Breast epithelium (tissue), 4 donors: ENCODE measurements around the gene RILPL2. TPM values are rescaled to one million over a fixed set of nuclear protein-coding genes. Genes with fewer than 3 reads are reported as not detected.
A peak's percentile ranks its signal among the peaks of the same experiment; 100 is the strongest.
"Not testable (repeated sequence)": the region's sequence is repeated elsewhere in the genome, so short reads cannot be mapped to it uniquely, and the experiment has no call there.

Experiments
- DNase-seq, 2 donors: peaks; one replicate each; pipeline ENCODE4 v3.0.0-alpha.2; 2019; ENCODE audit warnings: low spot score in 2 of 2
- H3K27ac ChIP-seq, 2 donors: fragments of 200-600 bp; sonication (generic) in 1 of 2; one replicate each; pipeline ENCODE4 v1.5.1; 2016 to 2019; ENCODE audit warnings: mild to moderate bottlenecking in 1 of 2
- H3K27me3 ChIP-seq, 2 donors: fragments of 200-600 bp; sonication (generic) in 1 of 2; one replicate each; pipeline versions ENCODE4 v1.5.1 to v1.6.0; 2017 to 2019; ENCODE audit warnings: control low read depth in 1 of 2, mild to moderate bottlenecking in 1 of 2
- H3K36me3 ChIP-seq: fragments of 200-600 bp; one replicate; pipeline ENCODE4 v1.5.1; 2019
- H3K4me1 ChIP-seq, 2 donors: fragments of 200-600 bp; sonication (generic); one replicate each; pipeline ENCODE4 v1.5.1; 2016 to 2019; ENCODE audit warnings: control low read depth in 1 of 2
- H3K4me3 ChIP-seq, 3 donors: fragments of 200-600 bp; sonication (generic); 1 replicate in 2 of 3; 2 replicates in 1 of 3; pipeline ENCODE4 v1.5.1; 2016 to 2019; ENCODE audit warnings: mild to moderate bottlenecking in 3 of 3, moderate library complexity in 2 of 3
- H3K9me3 ChIP-seq, 2 donors: fragments of 200-600 bp; sonication (generic) in 1 of 2; one replicate each; pipeline ENCODE4 v1.5.1; 2016 to 2019; ENCODE audit warnings: control low read depth in 1 of 2
- POLR2A ChIP-seq: fragments of 450-650 bp; IDR thresholded peaks from one replicate; pipeline ENCODE4 v1.6.1; 2016; ENCODE audit warnings: antibody characterized with exemption, mild to moderate bottlenecking, moderate library complexity
- POLR2AphosphoS5 ChIP-seq, 3 donors: sonication (generic); formaldehyde crosslinking; IDR thresholded peaks; one replicate each; pipeline ENCODE4 v1.6.1; 2017; ENCODE audit warnings: antibody characterized with exemption in 3 of 3
- intact Hi-C: fragments of 100-400 bp; cut with DNase I; formaldehyde crosslinking; loops from one replicate; pipeline ENCODE4 v1.15.1; 2023; ENCODE audit warnings: low total_unique reads
- total RNA-seq, 3 donors: library from RNA; depleted of rRNA; stranded (reverse); fragments of >200 nt; gene quantifications; one replicate each; pipeline ENCODE4 v1.1.0, GENCODE V29; 2016
- TF ChIP-seq, protein P1 (sequence below), 3 donors: fragments of 450-650 bp; IDR thresholded peaks; one replicate each; pipeline ENCODE4 v1.5.1; 2016 to 2017; ENCODE audit warnings: antibody characterized with exemption in 3 of 3, mild to moderate bottlenecking in 3 of 3, moderate library complexity in 3 of 3

RILPL2 gene
- total RNA-seq, 3 donors from 2014 or later: 8.9 to 11.8 (median 9.1) TPM

DNA sequence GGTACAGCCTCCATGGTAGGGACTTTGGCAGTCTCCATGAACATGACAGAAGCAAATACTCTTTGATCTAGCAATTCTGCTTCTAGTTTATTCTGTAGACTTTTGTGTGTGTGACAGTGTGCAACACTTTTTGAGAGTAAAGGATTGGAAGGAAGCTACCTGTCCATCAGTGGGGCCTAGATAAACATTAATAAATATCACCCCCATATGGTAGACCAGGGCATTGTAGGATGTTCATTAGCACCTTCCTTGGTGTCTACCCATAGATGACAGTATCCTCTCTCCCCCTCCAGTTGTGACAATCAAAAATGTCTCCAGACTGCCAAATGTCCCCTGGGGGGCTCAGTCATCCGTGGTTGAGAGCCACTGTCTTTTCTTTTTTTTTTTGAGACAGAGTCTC is 32.3 kb upstream of the RILPL2 start:
- Histone ChIP-seq H3K36me3 (no peaks in the 10 kb centered on the region), H3K4me1 (no peaks in the 10 kb centered on the region), H3K4me3 (no peak overlapping the region), H3K27me3 (no peaks in the 10 kb centered on the region), H3K9me3 (no peaks in the 10 kb centered on the region), H3K27ac (no peak overlapping the region)
- intact Hi-C loops: no loop called here
- TF ChIP-seq POLR2AphosphoS5 (IDR thresholded peaks at IDR 0.05) (no peak), POLR2A (no peak)
- TF ChIP-seq, protein P1, sequence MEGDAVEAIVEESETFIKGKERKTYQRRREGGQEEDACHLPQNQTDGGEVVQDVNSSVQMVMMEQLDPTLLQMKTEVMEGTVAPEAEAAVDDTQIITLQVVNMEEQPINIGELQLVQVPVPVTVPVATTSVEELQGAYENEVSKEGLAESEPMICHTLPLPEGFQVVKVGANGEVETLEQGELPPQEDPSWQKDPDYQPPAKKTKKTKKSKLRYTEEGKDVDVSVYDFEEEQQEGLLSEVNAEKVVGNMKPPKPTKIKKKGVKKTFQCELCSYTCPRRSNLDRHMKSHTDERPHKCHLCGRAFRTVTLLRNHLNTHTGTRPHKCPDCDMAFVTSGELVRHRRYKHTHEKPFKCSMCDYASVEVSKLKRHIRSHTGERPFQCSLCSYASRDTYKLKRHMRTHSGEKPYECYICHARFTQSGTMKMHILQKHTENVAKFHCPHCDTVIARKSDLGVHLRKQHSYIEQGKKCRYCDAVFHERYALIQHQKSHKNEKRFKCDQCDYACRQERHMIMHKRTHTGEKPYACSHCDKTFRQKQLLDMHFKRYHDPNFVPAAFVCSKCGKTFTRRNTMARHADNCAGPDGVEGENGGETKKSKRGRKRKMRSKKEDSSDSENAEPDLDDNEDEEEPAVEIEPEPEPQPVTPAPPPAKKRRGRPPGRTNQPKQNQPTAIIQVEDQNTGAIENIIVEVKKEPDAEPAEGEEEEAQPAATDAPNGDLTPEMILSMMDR (IDR thresholded peaks at IDR 0.05): no peak
- DNase-seq: no peak

DNA sequence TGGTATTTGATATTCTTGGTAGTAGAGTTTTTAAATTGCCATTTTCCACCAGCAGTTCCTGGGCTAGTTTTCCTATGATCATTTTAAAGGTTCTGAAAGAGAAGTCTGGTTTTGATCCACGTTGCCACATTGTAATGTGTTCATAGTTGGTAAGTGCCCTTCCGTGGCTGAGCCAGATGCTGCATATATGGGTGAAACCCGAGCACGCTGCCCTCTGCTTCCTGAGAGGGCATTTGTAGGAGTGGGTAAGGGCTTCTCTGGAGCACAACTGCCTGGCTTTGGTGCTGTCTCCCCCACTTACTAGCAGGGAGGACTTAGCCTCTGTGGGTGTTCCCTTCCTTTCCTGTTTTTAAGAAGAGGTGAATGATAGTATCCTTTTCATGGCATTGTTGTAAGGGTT is 28.6 kb upstream of the RILPL2 start:
- Histone ChIP-seq H3K4me1 (peaks cover 0 to 2% of the 10 kb centered on the region in 2 donors), H3K4me3 (no peak overlapping the region), H3K27me3 (no peaks in the 10 kb centered on the region), H3K27ac (no peak overlapping the region), H3K9me3 (no peaks in the 10 kb centered on the region), H3K36me3 (no peaks in the 10 kb centered on the region)
- intact Hi-C loops: no loop called here
- TF ChIP-seq, protein P1 (IDR thresholded peaks at IDR 0.05): no peak
- TF ChIP-seq POLR2A (no peak), POLR2AphosphoS5 (IDR thresholded peaks at IDR 0.05) (no peak)
- no peak for DNase-seq

DNA sequence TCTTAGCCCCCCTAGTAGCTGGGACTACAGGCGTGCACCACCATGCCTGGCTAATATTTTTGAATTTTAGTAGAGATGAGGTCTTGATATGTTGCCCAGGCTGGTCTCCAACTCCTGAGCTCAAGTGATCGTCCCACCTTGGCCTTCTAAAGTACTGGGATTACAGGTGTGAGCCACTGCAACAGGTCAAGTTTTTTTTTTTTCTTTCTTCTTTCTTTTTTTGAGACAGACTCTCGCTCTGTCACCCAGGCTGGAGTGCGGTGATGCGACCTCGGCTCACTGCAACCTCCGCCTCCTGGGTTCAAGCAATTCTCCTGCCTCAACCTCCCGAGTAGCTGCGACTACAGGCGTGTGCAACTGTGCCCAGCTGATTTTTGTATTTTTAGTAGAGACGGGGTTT is 26.7 kb upstream of the RILPL2 start:
- H3K4me1 ChIP-seq, H3K27ac ChIP-seq, DNase-seq, H3K36me3 ChIP-seq, H3K27me3 ChIP-seq, intact Hi-C loops, H3K4me3 ChIP-seq, H3K9me3 ChIP-seq: not testable (repeated sequence)

DNA sequence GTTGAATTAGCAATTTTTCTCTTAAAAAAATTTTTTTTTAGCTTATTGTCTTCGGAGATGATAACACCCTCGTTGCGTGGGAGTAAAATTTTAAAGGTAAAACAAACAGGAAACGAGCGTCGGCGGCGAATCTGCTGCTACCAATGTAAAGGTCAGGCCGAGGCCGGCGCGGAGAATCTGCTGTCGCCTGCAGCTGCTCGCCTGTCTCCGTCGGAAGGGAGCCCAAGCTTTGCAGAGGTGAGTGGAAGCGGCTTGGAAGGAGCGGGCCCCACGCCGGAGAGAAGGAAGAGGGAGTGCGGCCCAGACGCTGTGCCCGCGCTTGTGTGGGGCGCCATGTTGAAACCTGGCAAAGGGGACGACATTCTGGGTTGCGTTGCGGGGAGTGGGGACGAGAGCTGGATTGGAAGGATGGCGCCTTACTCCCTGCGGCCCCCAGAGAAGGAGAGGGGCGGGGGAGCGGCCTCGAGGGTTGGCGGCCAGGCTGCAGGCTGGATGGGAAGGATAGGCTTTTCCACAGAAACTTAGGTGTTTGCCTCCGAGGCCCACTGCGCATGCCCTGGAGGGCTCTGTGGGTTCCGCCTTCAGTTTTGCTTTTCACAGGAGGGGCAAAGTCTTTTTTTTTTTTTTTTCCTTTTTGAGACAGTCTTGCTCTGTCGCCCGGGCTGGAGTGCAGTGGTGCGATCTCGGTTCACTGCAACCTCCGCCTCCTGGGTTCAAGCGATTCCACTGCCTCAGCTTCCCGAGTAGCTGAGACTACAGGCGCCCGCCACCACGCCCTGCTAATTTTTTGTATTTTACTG is 21.7 kb upstream of the RILPL2 start, which contains the start of gene SNRNP35:
Gene SNRNP35, plus strand, starts transcription at position 160 of the 800 bp plus-strand sequence. CDS start 7,402 bp downstream, outside the sequence.
- Histone ChIP-seq H3K4me3 (peak within 1 kb of the TSS; percentile 82 to 87 (median 85)), H3K36me3 (no peaks in the 10 kb centered on the region), H3K27me3 (no peaks in the 10 kb centered on the region), H3K27ac (peak within 1 kb of the TSS; percentile 98 to 99), H3K9me3 (no peaks in the 10 kb centered on the region), H3K4me1 (peaks cover 0 to 7% of the 10 kb centered on the region in 2 donors)
- intact Hi-C loops: no loop called here
- peak; percentile 79 to 86 (median 80) for TF ChIP-seq POLR2AphosphoS5 (IDR thresholded peaks at IDR 0.05)
- TF ChIP-seq POLR2A: no peak
- peak; percentile 55 to 67 for DNase-seq

DNA sequence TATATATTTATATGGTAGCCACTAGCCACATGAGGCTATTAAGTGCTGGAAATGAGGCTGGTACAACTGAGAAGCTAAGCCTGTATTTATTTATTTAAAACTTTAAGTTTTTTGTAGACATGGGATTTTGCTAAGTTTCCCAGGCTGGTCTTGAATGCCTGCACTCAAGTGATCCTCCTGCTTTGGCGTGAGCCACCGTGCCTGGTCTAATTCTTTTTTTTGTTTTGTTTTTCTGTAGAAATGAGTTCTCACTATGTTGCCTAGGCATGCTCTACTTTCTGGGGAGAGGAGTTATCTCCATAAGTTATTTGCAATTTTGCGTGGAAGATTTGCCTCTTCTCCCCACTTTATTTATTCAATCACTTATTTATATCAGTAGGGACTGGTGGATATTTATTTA is 16.7 kb upstream of the RILPL2 start:
- H3K27me3 ChIP-seq: no peaks in the 10 kb centered on the region
- no peaks in the 10 kb centered on the region for H3K4me1 ChIP-seq
- no peak overlapping the region for H3K4me3 ChIP-seq
- no peaks in the 10 kb centered on the region for H3K36me3 ChIP-seq
- H3K9me3 ChIP-seq: no peaks in the 10 kb centered on the region
- intact Hi-C loops: no loop called here
- H3K27ac ChIP-seq: no peak overlapping the region
- no peak for DNase-seq
- TF ChIP-seq POLR2AphosphoS5 (IDR thresholded peaks at IDR 0.05) (no peak), POLR2A (no peak)
- TF ChIP-seq, protein P1 (IDR thresholded peaks at IDR 0.05): no peak

DNA sequence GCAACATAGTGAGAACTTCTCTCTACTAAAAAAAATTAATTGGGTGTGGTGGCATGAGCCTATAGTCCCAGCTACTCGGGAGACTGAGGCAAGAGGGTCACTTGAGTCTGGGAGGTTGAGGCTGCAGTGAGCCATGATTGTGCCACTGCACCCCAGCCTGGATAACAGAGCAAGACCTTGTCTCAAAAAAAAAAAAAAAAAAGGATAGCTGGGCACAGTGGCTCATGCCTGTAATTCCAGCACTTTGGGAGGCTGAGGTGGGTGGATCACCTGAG is 15.7 kb upstream of the RILPL2 start:
- intact Hi-C loops, H3K9me3 ChIP-seq, H3K36me3 ChIP-seq, H3K27me3 ChIP-seq, DNase-seq, H3K4me1 ChIP-seq, H3K4me3 ChIP-seq, H3K27ac ChIP-seq: not testable (repeated sequence)
